Body of pancreas (tissue), 4 donors: Measurements from ENCODE around the gene STPG4. TPM values are rescaled to one million over a fixed set of nuclear protein-coding genes. Genes with fewer than 3 reads are reported as not detected.

ENCODE experiments used
- ATAC-seq: fragments of 150-250 bp; one replicate; pipeline ENCODE4 v1.9.1; 2016
- DNase-seq, 4 donors: peaks; one replicate each; pipeline ENCODE4 v3.0.0-alpha.2; 2019
- H3K27ac ChIP-seq, 4 donors: fragments of 200-600 bp; sonication (generic); 1 replicate in 3 of 4; 2 replicates in 1 of 4; pipeline versions ENCODE4 v1.5.1 to v1.6.1; 2016 to 2019; ENCODE audit warnings: mild to moderate bottlenecking in 1 of 4, mixed read lengths in 1 of 4, moderate library complexity in 1 of 4
- H3K27me3 ChIP-seq, 2 donors: fragments of 200-600 bp; sonication (generic); one replicate each; pipeline ENCODE4 v1.6.0; 2016; ENCODE audit warnings: mild to moderate bottlenecking in 1 of 2
- H3K36me3 ChIP-seq, 2 donors: fragments of 200-600 bp; sonication (generic); replicated peaks in 1 of 2; 2 replicates each; pipeline ENCODE4 v1.5.1; 2016; ENCODE audit warnings: low read depth in 2 of 2; ENCODE audit not compliant: insufficient read depth in 1 of 2
- H3K4me1 ChIP-seq: fragments of 200-600 bp; sonication (generic); one replicate; pipeline ENCODE4 v1.6.0; 2016
- H3K4me3 ChIP-seq, 2 donors: fragments of 200-600 bp; sonication (generic); 1 replicate in 1 of 2; 2 replicates in 1 of 2; pipeline ENCODE4 v1.5.1; 2016 to 2019
- H3K9me3 ChIP-seq, 3 donors: fragments of 200-600 bp; sonication (generic); 1 replicate in 2 of 3; 2 replicates in 1 of 3; pipeline ENCODE4 v1.5.1; 2016
- CTCF ChIP-seq, 7 experiments: fragments of 450-650 bp in 4 of 7; fragments of 200-600 bp in 3 of 7; sonication (generic) in 3 of 7; IDR thresholded peaks; one replicate each; pipeline ENCODE4 v1.5.1; 2016 to 2019; ENCODE audit warnings: antibody characterized with exemption in 7 of 7
- POLR2A ChIP-seq, 3 donors: fragments of 450-650 bp; IDR thresholded peaks; one replicate each; pipeline ENCODE4 v1.6.1; 2016; ENCODE audit warnings: antibody characterized with exemption in 3 of 3, mild to moderate bottlenecking in 2 of 3
- WGBS, 2 donors: methylation state at CpG; one replicate each; pipeline ENCODE4 v1.1.5; 2017; 5-methylcytosine and 5-hydroxymethylcytosine counted together
- intact Hi-C: fragments of 100-400 bp; cut with DNase I; formaldehyde crosslinking; loops from one replicate; pipeline ENCODE4 v1.15.1; 2023
- total RNA-seq, 2 donors: library from RNA; depleted of rRNA; stranded (reverse); fragments of >200 nt; gene quantifications; one replicate each; pipeline ENCODE4 v1.1.0, GENCODE V29; 2016

The STPG4 gene
- total RNA-seq, 2 donors from 2014 or later = not detected

GRCh38 chr2:47049502-47049901 is 105.6 kb downstream of the STPG4 start:
- no peak for TF ChIP-seq POLR2A (IDR thresholded peaks at IDR 0.05)
- no peak for TF ChIP-seq CTCF (IDR thresholded peaks at IDR 0.05)
- intact Hi-C loops = no loop called here
- no peak for DNase-seq
- no peak overlapping the region for H3K4me3 ChIP-seq
- no peaks in the 10 kb centered on the region for H3K27me3 ChIP-seq
- WGBS, 2 donors = 78 to 90% methylated on average over 2 to 3 of the region's 3 CpGs
- peaks cover 4 to 17% of the 10 kb centered on the region in 2 donors for H3K36me3 ChIP-seq
- no peaks in the 10 kb centered on the region for H3K9me3 ChIP-seq
- no peak for ATAC-seq
- no peaks in the 10 kb centered on the region for H3K4me1 ChIP-seq
- no peak overlapping the region for H3K27ac ChIP-seq

- Histone ChIP-seq H3K27me3 (no peaks in the 10 kb centered on the region), H3K4me1 (no peaks in the 10 kb centered on the region), H3K4me3 (no peak overlapping the region), H3K9me3 (no peaks in the 10 kb centered on the region), H3K36me3 (peaks cover 4 to 17% of the 10 kb centered on the region in 2 donors), H3K27ac (no peak overlapping the region)
- 85% methylated on average over 6 to 8 of the region's 8 CpGs for WGBS, 2 donors
- TF ChIP-seq CTCF (IDR thresholded peaks at IDR 0.05) (no peak), POLR2A (IDR thresholded peaks at IDR 0.05) (no peak)
- intact Hi-C loops = no loop called here
- DNase-seq (no peak), ATAC-seq (no peak)
Observed at GRCh38 chr2:47048801-47049480, 106.2 kb downstream of the STPG4 start.

GRCh38 chr2:47046271-47046670 is 108.8 kb downstream of the STPG4 start:
- intact Hi-C loops = no loop called here
- H3K27me3 ChIP-seq = no peaks in the 10 kb centered on the region
- H3K36me3 ChIP-seq = peaks cover 0 to 17% of the 10 kb centered on the region in 2 donors
- 88 to 89% methylated on average over 3 to 5 of the region's 5 CpGs for WGBS, 2 donors
- no peak overlapping the region for H3K27ac ChIP-seq
- no peak for ATAC-seq
- peaks cover 15% of the 10 kb centered on the region for H3K4me1 ChIP-seq
- H3K4me3 ChIP-seq = no peak overlapping the region
- DNase-seq = no peak
- TF ChIP-seq POLR2A (IDR thresholded peaks at IDR 0.05) = no peak
- no peak for TF ChIP-seq CTCF (IDR thresholded peaks at IDR 0.05)
- H3K9me3 ChIP-seq = no peaks in the 10 kb centered on the region

GRCh38 chr2:47043891-47044239 is 111.2 kb downstream of the STPG4 start:
- H3K36me3 ChIP-seq = peaks cover 0 to 9% of the 10 kb centered on the region in 2 donors
- peak overlapping the region; percentile 30 to 80 (median 58) for H3K27ac ChIP-seq
- 44 to 67% methylated on average over 1 to 4 of the region's 4 CpGs for WGBS, 2 donors
- DNase-seq = no peak
- H3K4me3 ChIP-seq = no peak overlapping the region
- peak; percentile 8 for ATAC-seq
- intact Hi-C loops = no loop called here
- H3K4me1 ChIP-seq = peaks cover 15% of the 10 kb centered on the region
- no peaks in the 10 kb centered on the region for H3K9me3 ChIP-seq
- H3K27me3 ChIP-seq = no peaks in the 10 kb centered on the region
- TF ChIP-seq POLR2A (IDR thresholded peaks at IDR 0.05) = no peak
- no peak for TF ChIP-seq CTCF (IDR thresholded peaks at IDR 0.05)
